IMR-90 (cell line): ENCODE results near the gene PAK6. TPM values are rescaled to one million over a fixed set of nuclear protein-coding genes. Genes with fewer than 3 reads are reported as not detected.

Experiments used
- ATAC-seq: fragments of 200-7000 bp; cut with Tn5 transposase; 2 replicates; pipeline ENCODE4 v1.9.1; 2020; ENCODE audit warnings: low read depth, mild to moderate bottlenecking, moderate library complexity
- BruUV-seq: library from RNA; stranded (reverse); fragments of 400-500 nt; replicated peaks from 2 replicates; lab custom pipeline; 2021; lab: Mats Ljungman, UMichigan
- CTCF ChIA-PET: fragments of 300-600 bp; formaldehyde crosslinking; extraction: SDS; loops from one replicate; lab custom pipeline; 2021; ENCODE audit warnings: antibody characterized with exemption; lab: Yijun Ruan, JAX
- POLR2A ChIA-PET: fragments of 300-600 bp; sonication (Branson Sonifier 250); formaldehyde crosslinking; loops from one replicate; lab custom pipeline; 2022; ENCODE audit warnings: antibody characterized with exemption; ENCODE audit not compliant: unreplicated experiment; lab: Charles Lee
- DNase-seq: peaks from one replicate; pipeline ENCODE4 v3.0.0; 2013
- H2AFZ ChIP-seq: replicated peaks from 2 replicates; pipeline ENCODE3; 2013; ENCODE audit warnings: low read length, mild to moderate bottlenecking; ENCODE audit not compliant: poor library complexity
- H2AK5ac ChIP-seq: 2 replicates; pipeline ENCODE4 v1.6.1; 2013; ENCODE audit warnings: low read depth, low read length, inconsistent platforms
- H2AK9ac ChIP-seq: replicated peaks from 2 replicates; pipeline ENCODE3; 2013; ENCODE audit warnings: mild to moderate bottlenecking, low read depth, low read length, moderate library complexity; ENCODE audit not compliant: poor library complexity
- H2BK120ac ChIP-seq: 2 replicates; pipeline ENCODE4 v1.6.1; 2013; ENCODE audit warnings: low read depth, low read length, inconsistent platforms
- H2BK15ac ChIP-seq: 3 replicates; pipeline ENCODE4 v1.6.1; 2013; ENCODE audit warnings: low read depth, low read length, inconsistent platforms
- H2BK20ac ChIP-seq: 2 replicates; pipeline ENCODE4 v1.6.1; 2013; ENCODE audit warnings: low read depth, mild to moderate bottlenecking, inconsistent platforms, low read length, moderate library complexity
- H2BK5ac ChIP-seq: 2 replicates; pipeline ENCODE4 v1.6.1; 2013; ENCODE audit warnings: mild to moderate bottlenecking, low read depth, low read length, inconsistent platforms; ENCODE audit not compliant: poor library complexity, severe bottlenecking
- H3K14ac ChIP-seq: replicated peaks from 2 replicates; pipeline ENCODE4 v1.6.1; 2013; ENCODE audit warnings: low read depth, low read length, inconsistent platforms
- H3K18ac ChIP-seq: 2 replicates; pipeline ENCODE4 v1.6.1; 2013; ENCODE audit warnings: low read depth, low read length, control low read depth
- H3K23ac ChIP-seq: 2 replicates; pipeline ENCODE4 v1.6.1; 2013; ENCODE audit warnings: low read depth, low read length, inconsistent platforms
- H3K27ac ChIP-seq: 2 replicates; pipeline ENCODE4 v1.5.1; 2013; ENCODE audit warnings: mild to moderate bottlenecking, control low read depth, low read length; ENCODE audit not compliant: insufficient read depth
- H3K27me3 ChIP-seq: 2 replicates; pipeline ENCODE4 v1.6.1; 2013; ENCODE audit warnings: low read length; ENCODE audit not compliant: control insufficient read depth, insufficient read depth
- H3K36me3 ChIP-seq: 2 replicates; pipeline ENCODE4 v1.6.1; 2013; ENCODE audit warnings: low read length, mixed read lengths; ENCODE audit not compliant: control insufficient read depth, insufficient read depth
- H3K4ac ChIP-seq: 2 replicates; pipeline ENCODE4 v1.6.1; 2013; ENCODE audit warnings: low read depth, low read length, inconsistent platforms
- H3K4me1 ChIP-seq: 2 replicates; pipeline ENCODE4 v1.6.1; 2013; ENCODE audit warnings: low read length, mixed read lengths; ENCODE audit not compliant: control insufficient read depth, insufficient read depth
- H3K4me2 ChIP-seq: 2 replicates; pipeline ENCODE4 v1.6.1; 2013; ENCODE audit warnings: low read depth, mild to moderate bottlenecking, control low read depth, low read length, moderate library complexity
- H3K4me3 ChIP-seq: 2 replicates; pipeline ENCODE4 v1.5.1; 2013; ENCODE audit warnings: low read depth, mild to moderate bottlenecking, control low read depth, low read length, moderate library complexity; ENCODE audit not compliant: insufficient read depth
- H3K56ac ChIP-seq: 2 replicates; pipeline ENCODE4 v1.6.1; 2013; ENCODE audit warnings: low read length, inconsistent platforms; ENCODE audit not compliant: insufficient read depth; ENCODE audit errors: extremely low read depth
- H3K79me1 ChIP-seq, 2 experiments: 2 replicates each; pipeline ENCODE4 v1.6.1; 2013; ENCODE audit warnings: low read length in 2 of 2, inconsistent platforms in 1 of 2, low read depth in 1 of 2
- H3K9ac ChIP-seq: 2 replicates; pipeline ENCODE4 v1.6.1; 2013; ENCODE audit warnings: low read depth, low read length, control low read depth
- H3K9me1 ChIP-seq: 2 replicates; pipeline ENCODE4 v1.6.1; 2013; ENCODE audit warnings: low read length, inconsistent platforms; ENCODE audit not compliant: insufficient read depth
- H3K9me3 ChIP-seq: 2 replicates; pipeline ENCODE4 v1.6.1; 2013; ENCODE audit warnings: low read length; ENCODE audit not compliant: control insufficient read depth, insufficient read depth
- H4K20me1 ChIP-seq: 2 replicates; pipeline ENCODE4 v1.6.1; 2013; ENCODE audit warnings: low read length, inconsistent platforms; ENCODE audit not compliant: insufficient read depth
- H4K5ac ChIP-seq: 2 replicates; pipeline ENCODE4 v1.6.1; 2013; ENCODE audit warnings: mild to moderate bottlenecking, low read depth, low read length, control low read depth
- H4K8ac ChIP-seq, 2 experiments: 2 replicates each; pipeline ENCODE4 v1.6.1; 2013; ENCODE audit warnings: low read depth in 2 of 2, low read length in 2 of 2, control low read depth in 1 of 2, inconsistent platforms in 1 of 2
- H4K91ac ChIP-seq: 2 replicates; pipeline ENCODE4 v1.6.1; 2013; ENCODE audit warnings: low read depth, low read length, inconsistent platforms; ENCODE audit not compliant: insufficient read depth
- POLR2A ChIP-seq: IDR thresholded peaks from 2 replicates; pipeline ENCODE4 v1.6.1; 2012; ENCODE audit warnings: mild to moderate bottlenecking, low read depth, low read length
- RCOR1 ChIP-seq: IDR thresholded peaks from 2 replicates; pipeline ENCODE4 v1.6.1; 2012; ENCODE audit warnings: mild to moderate bottlenecking, low read length, improper control_type of control experiment; ENCODE audit not compliant: insufficient replicate concordance
- RFX5 ChIP-seq: IDR thresholded peaks from 2 replicates; pipeline ENCODE4 v1.8.0; 2012; ENCODE audit warnings: low read depth, mild to moderate bottlenecking, low read length, moderate library complexity
- WGBS, 2 experiments: methylation state at CpG; one replicate each; pipeline versions ENCODE4 v1.1.5 to v1.1.7; 2013; ENCODE audit warnings: missing lambda C conversion rate in 2 of 2; ENCODE audit not compliant: insufficient read length in 1 of 2; ENCODE audit errors: extremely low coverage in 2 of 2; 5-methylcytosine and 5-hydroxymethylcytosine counted together
- dilution Hi-C: fragments of 300-500 bp; cut with HindIII; formaldehyde crosslinking; loops from one replicate; pipeline ENCODE4 v1.14.3; 2018; ENCODE audit warnings: low sequenced_read_pairs; ENCODE audit not compliant: unreplicated experiment
- in situ Hi-C: fragments of 300-500 bp; cut with MboI; formaldehyde crosslinking; loops from 3 replicates; pipeline ENCODE4 v1.14.3; 2019; ENCODE audit warnings: low sequenced_read_pairs, inconsistent platforms, mixed read lengths
- intact Hi-C: fragments of 100-400 bp; cut with micrococcal nuclease; formaldehyde crosslinking; loops from 2 replicates; pipeline ENCODE4 v1.10.0; 2022
- polyA plus RNA-seq, 3 experiments: library from polyadenylated mRNA; depleted of rRNA; stranded (reverse); fragments of >200 nt; gene quantifications; 2 replicates each; pipeline ENCODE4 v1.2.3, GENCODE V29; 2012; ENCODE audit warnings: low replicate concordance in 1 of 3
- total RNA-seq: library from RNA; depleted of rRNA; stranded (reverse); fragments of >200 nt; gene quantifications from 2 replicates; pipeline ENCODE4 v1.2.3, GENCODE V29; 2012

PAK6 gene
- total and polyA plus RNA-seq, 2 of the 4 experiments (the other 2 are of a cell fraction): 0.21 TPM; not detected in 1

GRCh38 chr15:40302981-40303380 lies 64.1 kb downstream of the PAK6 start:
- Histone ChIP-seq H3K36me3 (no peaks in the 10 kb centered on the region), H4K5ac (no peak overlapping the region), H3K79me1 (no peaks in the 10 kb centered on the region), H2BK20ac (no peak overlapping the region), H3K23ac (no peak overlapping the region), H3K14ac (no peak overlapping the region), H2AK9ac (no peak overlapping the region), H3K18ac (no peak overlapping the region), H4K8ac (no peak overlapping the region), H4K91ac (no peak overlapping the region), H3K4me2 (no peak overlapping the region), H2AK5ac (no peak overlapping the region), H3K56ac (no peak overlapping the region), H2BK15ac (no peak overlapping the region), H2BK120ac (no peak overlapping the region), H3K9me1 (no peaks in the 10 kb centered on the region), H3K4ac (no peak overlapping the region), H3K4me3 (no peak overlapping the region), H3K27me3 (peaks cover 61% of the 10 kb centered on the region), H3K27ac (no peak overlapping the region), H2BK5ac (no peak overlapping the region), H3K9me3 (peaks cover 8% of the 10 kb centered on the region), H3K9ac (no peak overlapping the region), H3K4me1 (peaks cover 6% of the 10 kb centered on the region), H2AFZ (no peak overlapping the region), H4K20me1 (no peaks in the 10 kb centered on the region)
- in situ Hi-C loops: no loop called here
- ChIA-PET CTCF (no interaction called here), POLR2A (no interaction called here)
- BruUV-seq: no TSS peak
- no peak for TF ChIP-seq RFX5
- no peak for TF ChIP-seq RCOR1
- TF ChIP-seq POLR2A: no peak
- ATAC-seq (no peak), DNase-seq (no peak)
- WGBS, 2 experiments: 33% methylated on average over 3 of the region's 11 CpGs; no CpG with 5 or more reads in 1 of the 2 experiments
- intact Hi-C loops: no loop called here
- dilution Hi-C loops: no loop called here
